Measurements from ENCODE around the gene MACROD2. TPM values are rescaled to one million over a fixed set of nuclear protein-coding genes. Genes with fewer than 3 reads are reported as not detected.
"Not testable (repeated sequence)": the region's sequence is repeated elsewhere in the genome, so short reads cannot be mapped to it uniquely, and the experiment has no call there.

MACROD2 gene
- total RNA-seq, 1 experiment from 2014 or later = 3.4 TPM

DNA sequence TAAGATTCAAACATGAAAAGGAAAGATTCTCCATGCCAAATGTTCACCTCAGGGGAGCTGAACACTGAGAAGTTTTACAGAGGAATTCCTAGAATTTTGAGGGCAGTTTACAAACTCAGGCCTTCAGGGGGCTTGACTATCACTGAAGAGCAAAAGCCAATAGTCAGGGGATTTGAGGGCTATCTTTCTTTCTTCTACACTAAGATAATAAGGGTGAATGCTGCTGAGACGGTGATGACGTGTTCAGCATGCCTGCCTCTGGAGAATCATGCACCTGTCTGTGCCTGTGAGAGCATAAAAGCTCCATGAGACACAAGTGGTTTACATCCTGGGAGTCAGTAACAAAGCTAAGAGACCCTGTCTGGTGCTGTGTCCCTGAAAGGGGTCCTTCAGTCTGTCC lies 1492.4 kb downstream of the MACROD2 start:
- in situ Hi-C loops (cut with HindIII; ENCODE audit: low pct_unique_long_range_greater_than_20kb, low sequenced_read_pairs) = no loop called here
- DNase-seq (ENCODE audit: low read depth) = no peak

DNA sequence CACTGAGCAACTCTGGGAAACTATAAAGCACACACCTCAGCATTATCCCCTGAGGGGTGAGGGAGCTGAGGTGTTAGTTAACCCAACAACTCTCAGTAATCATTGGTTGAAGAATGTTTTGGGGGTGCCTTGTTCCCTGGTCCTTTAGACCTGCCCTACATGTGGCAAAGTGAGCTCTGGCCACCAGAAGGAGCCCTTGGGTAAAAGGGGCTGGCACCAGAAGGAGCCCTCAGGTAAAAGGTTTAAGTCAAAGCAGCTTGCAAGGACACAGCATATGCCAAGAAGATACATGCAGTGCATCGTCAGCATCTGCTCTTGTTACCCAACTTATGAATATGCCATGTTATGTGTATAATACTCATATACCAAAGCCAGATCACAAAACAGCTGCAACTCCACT lies 1496.3 kb downstream of the MACROD2 start:
- in situ Hi-C loops (cut with HindIII; ENCODE audit: low pct_unique_long_range_greater_than_20kb, low sequenced_read_pairs) = no loop called here
- no peak for DNase-seq (ENCODE audit: low read depth)

DNA sequence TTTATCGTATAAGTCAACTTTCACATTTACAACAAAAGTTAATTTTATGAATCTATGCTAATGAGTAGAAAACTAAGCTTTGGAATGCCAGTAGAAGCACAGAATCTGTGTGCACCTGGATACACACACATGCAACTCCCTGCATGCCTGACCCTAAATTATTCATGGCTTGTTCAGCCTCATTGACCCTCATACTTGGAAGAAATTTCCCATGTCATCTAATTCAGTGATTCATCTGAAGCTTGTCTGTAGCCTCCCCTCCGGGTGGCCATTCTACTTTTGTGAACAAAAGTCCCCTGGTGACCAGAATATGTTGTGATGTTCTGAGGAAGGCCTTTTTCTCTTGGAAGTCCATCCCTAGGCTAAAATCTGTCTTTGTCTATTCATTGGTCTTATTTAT lies 1499.5 kb downstream of the MACROD2 start:
- in situ Hi-C loops (cut with HindIII; ENCODE audit: low pct_unique_long_range_greater_than_20kb, low sequenced_read_pairs) = no loop called here
- peak; percentile 3 for DNase-seq (ENCODE audit: low read depth)

DNA sequence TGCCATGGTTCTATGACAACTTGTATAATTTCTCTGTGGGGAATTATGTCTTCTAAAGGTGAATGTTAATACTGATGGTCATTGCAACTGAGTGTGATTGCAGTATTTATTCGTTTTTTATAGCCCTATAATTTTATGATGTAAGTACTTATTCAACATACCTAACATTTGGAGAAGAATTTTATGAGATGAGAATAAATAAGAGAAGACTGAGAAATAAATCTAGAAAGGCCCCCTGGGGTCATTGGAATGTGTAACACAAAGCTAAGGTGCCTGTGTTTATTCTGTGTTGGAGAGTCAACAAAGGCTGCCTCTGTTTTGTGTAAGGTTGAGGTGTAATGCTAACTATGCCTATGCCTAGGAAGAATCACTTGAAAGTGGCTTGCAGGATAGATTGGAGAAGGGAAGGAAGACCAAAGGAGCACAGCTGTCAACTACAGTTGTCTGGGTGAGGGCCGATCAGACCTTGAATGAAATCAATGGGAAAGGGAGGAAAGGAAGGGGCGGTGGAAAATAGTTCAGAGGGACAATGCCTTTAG lies 1501.3 kb downstream of the MACROD2 start:
- no peak for DNase-seq (ENCODE audit: low read depth)
- in situ Hi-C loops (cut with HindIII; ENCODE audit: low pct_unique_long_range_greater_than_20kb, low sequenced_read_pairs) = no loop called here

DNA sequence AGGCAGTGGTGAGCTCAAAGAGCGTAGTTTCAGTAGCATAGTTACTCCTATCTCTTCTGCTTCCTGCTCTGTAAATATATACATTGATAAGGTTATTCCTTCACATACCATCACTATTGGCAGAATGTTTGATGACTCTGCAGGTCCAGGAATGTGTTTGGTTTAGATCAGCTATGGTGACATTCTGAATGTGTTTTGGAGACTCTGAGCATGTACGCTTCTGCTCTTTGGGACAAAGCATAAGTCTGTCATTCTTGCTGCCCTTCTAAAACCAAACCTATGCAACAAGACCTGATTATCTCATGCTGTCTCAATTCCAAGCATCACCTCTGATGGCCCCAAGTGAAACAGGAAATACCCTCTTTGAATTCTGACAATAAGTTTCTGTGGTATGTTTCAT lies 1503.6 kb downstream of the MACROD2 start:
- no peak for DNase-seq (ENCODE audit: low read depth)
- in situ Hi-C loops (cut with HindIII; ENCODE audit: low pct_unique_long_range_greater_than_20kb, low sequenced_read_pairs) = no loop called here

DNA sequence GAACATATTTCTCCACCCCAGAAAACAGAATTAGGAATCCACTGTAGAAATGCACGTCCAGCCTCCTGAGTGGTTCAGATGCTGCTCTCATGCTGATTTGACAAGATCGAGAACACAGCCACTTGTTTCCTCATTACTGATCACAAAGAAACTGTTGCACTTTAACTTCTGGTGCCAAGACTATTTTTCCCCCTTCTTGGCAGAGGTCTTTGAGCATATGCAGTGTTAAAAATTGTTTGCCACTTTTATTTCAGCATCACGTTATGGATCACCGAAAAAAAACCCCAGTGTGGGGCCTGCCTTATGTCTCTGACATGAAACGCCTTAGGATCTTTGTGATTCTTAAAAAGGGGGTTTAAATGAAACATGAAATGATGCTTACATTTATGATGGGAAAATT lies 1511.0 kb downstream of the MACROD2 start:
- in situ Hi-C loops (cut with HindIII; ENCODE audit: low pct_unique_long_range_greater_than_20kb, low sequenced_read_pairs) = no loop called here
- no peak for DNase-seq (ENCODE audit: low read depth)

DNA sequence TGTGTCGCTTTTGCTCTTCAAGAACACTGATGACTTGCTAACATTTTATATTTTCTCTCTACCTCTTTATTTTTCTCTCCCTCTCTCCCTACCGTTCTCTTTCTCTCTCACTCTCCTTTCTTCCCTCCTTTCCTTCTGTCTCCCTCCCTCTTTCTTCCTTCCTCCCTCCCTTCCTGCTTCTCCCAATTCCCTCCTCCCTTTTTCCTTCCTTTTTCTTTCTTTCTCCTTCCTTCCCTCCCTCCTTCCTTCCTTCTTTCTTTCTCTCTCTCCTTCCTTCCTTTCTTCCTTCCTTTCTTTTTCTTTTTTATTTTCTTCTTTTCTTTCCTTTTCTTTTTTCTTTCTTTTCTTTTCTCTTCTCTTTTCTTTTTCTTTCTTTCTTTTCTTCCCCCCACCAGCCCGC lies 1511.8 kb downstream of the MACROD2 start:
- in situ Hi-C loops (cut with HindIII; ENCODE audit: low pct_unique_long_range_greater_than_20kb, low sequenced_read_pairs) = no loop called here
- no peak for DNase-seq (ENCODE audit: low read depth)

DNA sequence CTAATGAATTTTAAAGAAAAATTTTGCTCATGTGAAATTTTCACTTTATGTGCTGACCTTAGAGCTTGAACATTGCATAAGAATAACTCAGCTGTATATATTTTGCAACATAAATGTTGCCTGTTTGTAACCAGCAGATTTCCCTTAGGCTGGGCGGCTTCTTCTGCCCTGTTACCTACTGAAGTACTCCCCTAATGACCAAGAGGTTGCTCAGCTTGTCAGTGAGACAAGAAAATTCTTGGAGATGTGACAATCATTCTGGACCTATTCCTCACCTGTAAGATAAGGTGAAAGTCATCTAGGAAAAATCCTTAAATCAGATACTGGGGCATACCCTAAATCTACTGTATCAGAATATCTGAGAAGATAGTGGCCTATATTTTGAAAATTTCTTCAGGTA lies 1516.2 kb downstream of the MACROD2 start:
- DNase-seq (ENCODE audit: low read depth) = no peak
- in situ Hi-C loops (cut with HindIII; ENCODE audit: low pct_unique_long_range_greater_than_20kb, low sequenced_read_pairs) = no loop called here

DNA sequence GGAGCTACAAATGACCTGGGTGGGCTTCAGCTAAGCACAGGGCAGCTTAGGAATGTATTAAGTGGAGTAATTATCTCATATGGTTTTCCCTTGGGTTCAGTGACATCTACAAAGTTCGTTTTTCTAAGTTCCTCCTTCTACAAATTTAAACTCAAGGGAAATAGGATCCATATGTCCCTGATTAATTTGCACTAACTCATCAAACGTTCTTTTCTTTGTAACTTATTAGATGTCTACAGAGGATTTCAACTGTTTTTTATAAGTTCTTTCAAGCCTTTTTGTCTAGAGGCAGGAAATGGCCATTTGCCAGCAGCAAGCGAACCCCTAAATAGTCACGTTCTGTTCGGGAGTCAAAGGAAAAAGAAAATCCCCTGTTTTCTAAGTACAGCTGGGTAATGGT lies 1517.6 kb downstream of the MACROD2 start:
- in situ Hi-C loops (cut with HindIII; ENCODE audit: low pct_unique_long_range_greater_than_20kb, low sequenced_read_pairs) = no loop called here
- DNase-seq (ENCODE audit: low read depth) = no peak

DNA sequence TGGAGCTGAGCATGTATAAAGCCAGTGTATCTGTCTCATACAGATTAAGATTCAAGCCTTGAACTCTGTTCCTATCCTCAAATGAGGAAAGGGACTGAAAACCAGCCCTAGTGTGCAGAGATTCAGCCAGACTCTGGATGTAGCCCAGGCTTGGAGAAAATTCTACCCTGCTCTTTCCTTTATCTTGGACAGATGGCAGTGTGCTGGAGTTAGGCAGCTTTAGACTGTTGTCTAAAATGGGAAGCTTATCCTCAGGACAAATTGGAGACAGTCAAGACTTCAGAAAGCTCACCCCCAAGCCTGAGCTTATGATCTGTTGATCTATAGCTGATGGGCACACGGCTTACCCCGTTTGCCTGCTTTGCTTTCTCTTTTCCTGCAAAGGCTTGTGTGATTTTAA lies 1520.4 kb downstream of the MACROD2 start:
- in situ Hi-C loops (cut with HindIII; ENCODE audit: low pct_unique_long_range_greater_than_20kb, low sequenced_read_pairs) = no loop called here
- DNase-seq (ENCODE audit: low read depth) = no peak

DNA sequence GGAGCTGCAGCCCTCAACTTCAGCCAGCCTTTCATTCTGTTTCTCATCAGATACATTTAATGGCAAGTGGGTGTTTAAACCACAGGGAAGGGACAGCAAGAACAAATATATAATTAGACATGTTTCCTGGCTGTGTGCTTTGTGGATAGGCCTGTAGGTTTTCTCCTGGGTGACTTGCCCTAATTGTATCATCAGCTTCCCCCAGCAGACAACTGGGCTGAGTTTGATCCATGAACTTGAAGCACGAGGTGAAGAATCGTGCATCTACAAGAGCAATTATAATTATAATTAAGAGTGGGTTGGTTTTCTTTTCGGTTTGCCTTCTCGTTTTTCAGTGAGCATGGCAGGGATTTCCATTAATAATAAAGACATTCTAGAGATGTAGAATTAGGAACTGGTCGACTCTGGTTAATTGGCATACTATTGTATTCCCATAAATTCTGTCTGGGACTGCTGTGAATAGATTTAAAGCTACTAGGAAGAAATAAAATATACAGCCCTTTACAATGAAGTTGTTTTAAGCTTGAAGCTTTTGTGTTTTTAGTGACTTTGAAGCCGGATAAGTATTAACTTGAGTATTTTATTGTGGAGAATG lies 1525.7 kb downstream of the MACROD2 start:
- in situ Hi-C loops (cut with HindIII; ENCODE audit: low pct_unique_long_range_greater_than_20kb, low sequenced_read_pairs) = no loop called here
- no peak for DNase-seq (ENCODE audit: low read depth)

DNA sequence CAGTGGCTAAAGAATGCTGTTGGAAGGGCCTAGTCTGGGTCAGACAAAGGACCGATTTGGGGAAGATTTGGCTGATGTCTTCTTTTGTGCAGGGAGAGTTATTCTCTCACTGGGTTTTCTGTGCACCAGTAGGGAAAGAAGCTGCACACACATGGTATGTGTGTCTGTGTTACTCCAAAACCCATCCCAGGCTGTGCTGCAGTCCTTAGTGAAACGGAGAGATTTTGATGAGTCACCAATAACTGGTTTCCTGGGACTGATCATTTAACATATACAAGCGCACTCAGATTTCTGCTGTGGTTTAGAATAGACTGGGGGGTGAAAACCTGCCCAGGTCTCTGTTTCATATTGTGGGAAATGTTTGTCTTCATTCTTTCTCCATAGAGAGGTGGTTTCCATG lies 1528.1 kb downstream of the MACROD2 start:
- no peak for DNase-seq (ENCODE audit: low read depth)
- in situ Hi-C loops (cut with HindIII; ENCODE audit: low pct_unique_long_range_greater_than_20kb, low sequenced_read_pairs) = no loop called here

DNA sequence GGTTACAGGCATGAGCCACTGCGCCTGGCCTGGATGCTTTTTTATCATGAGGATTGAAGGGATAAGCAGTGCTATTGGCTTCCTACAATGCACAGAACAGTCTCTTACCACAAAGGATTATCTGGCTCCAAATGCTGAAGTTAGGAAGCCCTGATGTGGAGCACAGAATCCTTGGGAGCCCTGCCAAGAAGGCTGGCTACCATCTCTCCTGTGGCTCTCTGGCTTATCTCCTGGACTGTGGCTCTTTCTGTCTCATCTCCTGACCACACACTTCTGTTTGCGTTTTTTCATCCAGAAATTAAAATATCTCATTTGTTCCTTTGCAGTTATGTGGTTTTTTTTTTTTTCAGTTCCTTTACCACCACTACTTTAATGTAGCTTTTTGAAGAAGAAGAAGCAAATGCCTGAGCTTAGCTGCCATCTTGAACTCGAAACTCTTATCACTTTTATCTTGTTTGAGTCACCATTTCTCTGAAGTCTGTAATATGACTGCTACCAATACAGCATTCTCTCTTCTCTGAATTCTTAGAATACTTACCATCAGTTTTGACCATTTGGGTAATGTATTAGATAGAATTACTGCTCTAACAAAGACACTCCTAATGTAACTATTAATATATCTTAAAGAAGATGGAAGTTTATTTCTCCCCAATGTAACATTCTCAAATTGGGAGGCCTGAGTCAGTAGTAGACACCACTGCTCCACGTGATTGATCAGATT lies 1533.2 kb downstream of the MACROD2 start:
- in situ Hi-C loops (cut with HindIII; ENCODE audit: low pct_unique_long_range_greater_than_20kb, low sequenced_read_pairs) = no loop called here

DNA sequence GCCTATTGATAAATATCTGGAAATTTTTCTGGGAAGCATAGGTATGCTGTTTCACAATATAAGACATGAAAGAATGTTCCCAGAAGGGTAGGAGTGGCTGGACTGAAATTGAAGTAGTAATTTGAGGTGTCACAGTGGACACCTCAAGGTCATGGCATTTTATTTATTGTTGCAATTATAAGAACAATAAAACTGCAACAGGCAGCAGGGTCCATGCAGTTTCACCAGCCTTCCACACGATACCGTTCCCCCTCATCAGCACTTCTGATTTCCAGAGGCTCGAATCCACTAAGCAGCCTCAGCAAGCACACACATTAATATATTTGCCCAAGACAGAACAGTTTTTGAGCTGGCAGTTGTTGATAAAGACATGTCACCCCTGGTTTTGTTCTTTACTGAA lies 1540.5 kb downstream of the MACROD2 start:
- in situ Hi-C loops (cut with HindIII; ENCODE audit: low pct_unique_long_range_greater_than_20kb, low sequenced_read_pairs) = no loop called here
- DNase-seq (ENCODE audit: low read depth) = no peak

More for the DNA sequence above, 1533.2 kb downstream of the MACROD2 start:
- no peak for DNase-seq (ENCODE audit: low read depth)

DNA sequence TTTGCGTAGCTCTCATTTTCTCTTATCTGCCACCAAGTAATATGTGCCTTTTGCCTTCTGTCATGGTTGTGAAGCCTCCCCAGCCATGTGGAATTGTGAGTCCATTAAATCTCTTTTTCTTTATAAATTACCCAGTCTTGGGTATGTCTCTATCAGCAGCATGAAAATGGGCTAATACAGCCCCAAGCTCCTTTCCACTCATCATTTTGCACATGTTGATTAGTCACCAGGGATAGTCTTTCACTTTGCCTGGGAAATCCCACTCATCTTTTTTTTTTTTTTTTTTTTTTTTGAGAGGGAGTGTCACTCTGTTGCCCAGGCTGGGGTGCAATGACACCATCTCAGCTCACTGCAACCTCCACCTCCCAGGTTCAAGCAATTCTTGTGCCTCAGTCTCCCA lies 1541.9 kb downstream of the MACROD2 start:
- in situ Hi-C loops (cut with HindIII; ENCODE audit: low pct_unique_long_range_greater_than_20kb, low sequenced_read_pairs) = not testable (repeated sequence)

DNA sequence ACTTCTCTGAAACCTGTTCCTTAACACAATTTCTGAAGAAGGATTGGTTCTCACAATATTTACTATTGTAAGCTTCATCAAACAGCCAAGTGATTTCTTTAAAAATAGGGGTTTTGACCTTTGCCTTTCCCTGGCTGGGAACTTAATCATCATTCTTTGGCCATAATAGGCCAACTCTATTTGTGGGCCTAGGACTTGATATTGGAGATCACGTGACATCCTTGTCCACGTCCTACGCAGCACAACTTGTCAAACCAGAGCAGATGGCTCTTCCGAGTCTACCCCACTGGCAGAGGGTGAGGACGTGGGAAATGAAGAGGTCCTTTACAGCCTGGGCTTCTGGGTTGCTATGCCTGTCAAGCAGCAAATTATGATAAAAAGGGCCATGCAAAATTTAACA lies 1547.3 kb downstream of the MACROD2 start:
- in situ Hi-C loops (cut with HindIII; ENCODE audit: low pct_unique_long_range_greater_than_20kb, low sequenced_read_pairs) = no loop called here
- DNase-seq (ENCODE audit: low read depth) = no peak

More for the DNA sequence above, 1541.9 kb downstream of the MACROD2 start:
- DNase-seq (ENCODE audit: low read depth) = not testable (repeated sequence)

DNA sequence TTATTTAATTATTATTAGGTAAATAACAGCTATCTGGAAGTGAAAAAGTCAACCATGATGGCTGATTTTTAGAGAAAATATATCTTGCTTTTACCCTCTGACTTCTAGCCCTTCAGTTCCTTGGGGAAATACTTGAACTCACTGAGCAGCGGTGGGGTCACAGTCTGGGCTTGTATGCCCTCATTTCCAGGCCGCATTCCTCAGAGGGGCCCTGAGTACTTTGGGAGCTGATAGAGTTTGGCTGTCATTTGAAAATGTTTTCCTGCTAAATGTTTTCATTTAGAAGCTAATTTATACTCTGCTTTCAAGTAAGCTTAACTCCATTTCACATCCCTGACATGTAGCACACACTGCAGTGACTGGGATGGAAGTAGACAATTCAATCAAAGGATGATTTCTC lies 1549.4 kb downstream of the MACROD2 start:
- in situ Hi-C loops (cut with HindIII; ENCODE audit: low pct_unique_long_range_greater_than_20kb, low sequenced_read_pairs) = no loop called here
- DNase-seq (ENCODE audit: low read depth) = no peak

DNA sequence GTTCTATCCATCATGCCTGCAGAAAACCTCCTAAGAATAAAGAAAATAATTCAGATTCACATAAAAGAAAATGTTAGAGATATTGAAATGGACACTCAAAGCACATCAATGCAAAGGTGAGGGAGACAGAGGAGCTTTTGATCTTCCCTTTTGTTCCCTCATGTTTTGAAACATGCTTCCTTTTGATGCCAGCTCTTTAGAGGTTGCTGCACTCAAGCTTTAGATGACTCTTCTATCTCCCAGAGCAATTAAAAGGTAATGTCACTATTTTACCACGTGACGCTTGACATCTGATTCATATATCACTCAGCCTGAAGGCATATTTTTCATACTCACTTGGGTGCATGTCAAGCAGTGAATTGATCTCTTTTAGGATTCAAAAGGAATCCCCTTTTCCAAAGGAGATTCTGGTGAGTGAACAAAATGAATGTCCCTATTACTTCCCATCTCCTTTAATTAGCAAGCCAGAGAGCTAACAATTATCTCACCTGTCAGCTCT lies 1551.3 kb downstream of the MACROD2 start:
- no peak for DNase-seq (ENCODE audit: low read depth)
- in situ Hi-C loops (cut with HindIII; ENCODE audit: low pct_unique_long_range_greater_than_20kb, low sequenced_read_pairs) = no loop called here

DNA sequence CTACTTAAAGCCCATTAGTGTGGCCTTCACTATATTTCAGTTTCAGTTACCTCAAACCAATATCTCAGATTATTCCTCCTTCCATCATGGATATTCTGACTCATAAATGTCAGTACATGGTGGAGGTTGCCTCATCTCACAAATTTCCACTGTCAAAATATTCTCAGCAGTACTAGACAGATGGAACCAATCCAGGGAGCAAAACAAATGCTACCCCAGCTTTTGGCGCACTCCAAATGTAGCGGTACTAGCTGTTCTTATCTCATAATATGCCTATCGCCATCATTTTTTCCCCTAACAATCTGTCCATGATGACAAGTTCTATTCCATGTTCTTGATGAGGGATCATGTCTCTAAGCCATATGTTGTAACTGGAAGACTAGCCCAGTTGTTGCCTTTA lies 1551.8 kb downstream of the MACROD2 start:
- in situ Hi-C loops (cut with HindIII; ENCODE audit: low pct_unique_long_range_greater_than_20kb, low sequenced_read_pairs) = no loop called here
- DNase-seq (ENCODE audit: low read depth) = no peak
